ENCODE measurements around the gene C1orf141. TPM values are rescaled to one million over a fixed set of nuclear protein-coding genes. Genes with fewer than 3 reads are reported as not detected.
A peak's percentile ranks its signal among the peaks of the same experiment; 100 is the strongest.

C1orf141 gene
- total RNA-seq, 1 donor from 2014 or later, result not detected

GRCh38 chr1:67059346-67059745 is 75.4 kb downstream of the C1orf141 start:
- H3K4me1 ChIP-seq, result no peaks in the 10 kb centered on the region
- H3K9me3 ChIP-seq (replicated peaks), result no peaks in the 10 kb centered on the region
- peaks cover 5% of the 10 kb centered on the region for H3K27me3 ChIP-seq (ENCODE audit: low read depth)
- H3K4me3 ChIP-seq, result no peak overlapping the region
- no peak overlapping the region for H3K27ac ChIP-seq (replicated peaks)
- intact Hi-C loops (cut with micrococcal nuclease), result no loop called here
- TF ChIP-seq CTCF (IDR thresholded peaks at IDR 0.05; ENCODE audit: borderline replicate concordance), result no peak
- DNase-seq, result no peak
- H3K36me3 ChIP-seq, result no peaks in the 10 kb centered on the region

GRCh38 chr1:67058761-67059160 is 76.0 kb downstream of the C1orf141 start:
- intact Hi-C loops (cut with micrococcal nuclease), result no loop called here
- no peak for TF ChIP-seq CTCF (IDR thresholded peaks at IDR 0.05; ENCODE audit: borderline replicate concordance)
- Histone ChIP-seq H3K27ac (replicated peaks) (no peak overlapping the region), H3K36me3 (no peaks in the 10 kb centered on the region), H3K27me3 (ENCODE audit: low read depth) (peaks cover 2% of the 10 kb centered on the region), H3K4me3 (no peak overlapping the region), H3K9me3 (replicated peaks) (no peaks in the 10 kb centered on the region), H3K4me1 (peaks cover 5% of the 10 kb centered on the region)
- DNase-seq, result no peak

GRCh38 chr1:67058242-67058641 is 76.5 kb downstream of the C1orf141 start:
- no peak for DNase-seq
- Histone ChIP-seq H3K4me3 (no peak overlapping the region), H3K9me3 (replicated peaks) (no peaks in the 10 kb centered on the region), H3K36me3 (no peaks in the 10 kb centered on the region), H3K4me1 (peaks cover 8% of the 10 kb centered on the region), H3K27ac (replicated peaks) (no peak overlapping the region), H3K27me3 (ENCODE audit: low read depth) (no peaks in the 10 kb centered on the region)
- TF ChIP-seq CTCF (IDR thresholded peaks at IDR 0.05; ENCODE audit: borderline replicate concordance), result no peak
- intact Hi-C loops (cut with micrococcal nuclease), result no loop called here

- Histone ChIP-seq H3K4me3 (peak within 1 kb of the TSS; percentile 84), H3K4me1 (peaks cover 42% of the 10 kb centered on the region), H3K27me3 (ENCODE audit: low read depth) (no peaks in the 10 kb centered on the region), H3K9me3 (replicated peaks) (no peaks in the 10 kb centered on the region), H3K36me3 (peaks cover 21% of the 10 kb centered on the region), H3K27ac (replicated peaks) (peak within 1 kb of the TSS; percentile 98)
- DNase-seq, result peak; percentile 71
- intact Hi-C loops (cut with micrococcal nuclease), result no loop called here
- TF ChIP-seq CTCF (IDR thresholded peaks at IDR 0.05; ENCODE audit: borderline replicate concordance), result no peak
Observed at GRCh38 chr1:67053785-67054772, 80.7 kb downstream of the C1orf141 start, which contains the start of gene SLC35D1. SLC35D1 (minus strand) TSS chr1:67054148; CDS start chr1:67054013, 135 bp downstream.

- peak; percentile 68 for DNase-seq
Observed at GRCh38 chr1:67053535-67053784, 81.3 kb downstream of the C1orf141 start.

More at GRCh38 chr1:67053535-67053784, 81.3 kb downstream of the C1orf141 start:
- Histone ChIP-seq H3K4me1 (peaks cover 42% of the 10 kb centered on the region), H3K27me3 (ENCODE audit: low read depth) (no peaks in the 10 kb centered on the region), H3K36me3 (peaks cover 27% of the 10 kb centered on the region), H3K4me3 (peak overlapping the region; percentile 84), H3K9me3 (replicated peaks) (no peaks in the 10 kb centered on the region), H3K27ac (replicated peaks) (peak overlapping the region; percentile 98)
- intact Hi-C loops (cut with micrococcal nuclease), result no loop called here
- no peak for TF ChIP-seq CTCF (IDR thresholded peaks at IDR 0.05; ENCODE audit: borderline replicate concordance)

All from left ventricle myocardium inferior (tissue), 1 donor.